Pancreas (tissue), 10 donors: ENCODE results near the gene RBP7. TPM values are rescaled to one million over a fixed set of nuclear protein-coding genes. Genes with fewer than 3 reads are reported as not detected.

ENCODE experiments used
- ATAC-seq, 4 donors: fragments of 200-7000 bp; cut with Tn5 transposase; one replicate each; pipeline versions ENCODE4 v1.8.0 to v1.9.1; 2020; ENCODE audit warnings: mild to moderate bottlenecking in 4 of 4, moderate library complexity in 4 of 4
- DNase-seq, 6 donors: peaks; one replicate each; pipeline ENCODE4 v3.0.0-alpha.2; 2020
- FAIRE-seq: peaks from 2 replicates; lab custom pipeline; 2012; peaks lifted over from hg19 to GRCh38; lab: Jason Lieb, UNC
- H3K27ac ChIP-seq, 4 donors: fragments of 200-600 bp; sonication (generic); 1 replicate in 3 of 4; 2 replicates in 1 of 4; pipeline versions ENCODE4 v1.5.0 to v1.8.0; 2020
- H3K27me3 ChIP-seq, 4 donors: fragments of 200-600 bp; one replicate each; pipeline ENCODE4 v1.8.0; 2021
- H3K36me3 ChIP-seq, 3 donors: fragments of 200-600 bp; sonication (generic) in 1 of 3; one replicate each; pipeline versions ENCODE4 v1.5.0 to v1.8.0; 2020 to 2021
- H3K4me1 ChIP-seq, 3 donors: fragments of 200-600 bp; one replicate each; pipeline ENCODE4 v1.8.0; 2021
- H3K4me3 ChIP-seq, 4 donors: fragments of 200-600 bp; sonication (generic) in 2 of 4; one replicate each; pipeline versions ENCODE4 v1.5.0 to v1.8.0; 2020 to 2021
- H3K9me3 ChIP-seq, 4 donors: fragments of 200-600 bp; one replicate each; pipeline ENCODE4 v1.8.0; 2021
- WGBS, 2 donors: extraction: QIAGEN DNeasy Blood & Tissue Kit; methylation state at CpG; one replicate each; pipeline ENCODE4 v1.1.7; 2013; 5-methylcytosine and 5-hydroxymethylcytosine counted together
- intact Hi-C, 3 donors: fragments of 100-400 bp; cut with DNase I; formaldehyde crosslinking; loops; one replicate each; pipeline versions ENCODE4 v1.11.1 to v1.14.2; 2022
- polyA plus RNA-seq, 2 donors: library from polyadenylated mRNA; stranded (reverse); fragments of 200-250 nt; gene quantifications; one replicate each; pipeline ENCODE4 v1.2.3, GENCODE V29; 2013
- total RNA-seq, 6 donors: library from RNA; stranded (reverse); fragmentation: NEBNext Ultra II Directional in 4 of 6; extraction: Animal tissue kit (Norgen Biotek cat#: 25700) in 4 of 6; gene quantifications; one replicate each; pipeline versions ENCODE4 v1.2.1 to v1.2.4, GENCODE V29; 2021 to 2023
- TF ChIP-seq, protein P1 (sequence below), 4 donors: fragments of 200-600 bp; sonication (generic) in 3 of 4; IDR thresholded peaks; one replicate each; pipeline versions ENCODE4 v1.5.0 to v1.8.0; 2021; ENCODE audit warnings: antibody characterized with exemption in 4 of 4
- donor health status: healthy with polysubstance abuse.
- donor health status: DM: no; HTN: no; CAD: no; lungs with moderate emphysema.
- donor health status: DM: no; HTN: no; CAD: no.
- donor health status: control.
- donor health status: control.
- donor health status: Bipolar disorder and iron deficiency.
- donor health status: DM: yes; HTN: yes; CAD: no.
- donor health status: DM: no; HTN: no; CAD: no.
- donor health status: DM: no; HTN: no; CAD: no.
- donor health status: DM: yes; HTN: yes; CAD: no.

The RBP7 gene
- total RNA-seq (1 to 10 TPM in 4 of 6 donors, under 1 TPM in 2; 0.76 to 3.5 (median 2.3) TPM), polyA plus RNA-seq (10 to 100 TPM in 1 of 2 donors, 1 to 10 TPM in 1; 7.7 to 17.4 TPM)

DNA sequence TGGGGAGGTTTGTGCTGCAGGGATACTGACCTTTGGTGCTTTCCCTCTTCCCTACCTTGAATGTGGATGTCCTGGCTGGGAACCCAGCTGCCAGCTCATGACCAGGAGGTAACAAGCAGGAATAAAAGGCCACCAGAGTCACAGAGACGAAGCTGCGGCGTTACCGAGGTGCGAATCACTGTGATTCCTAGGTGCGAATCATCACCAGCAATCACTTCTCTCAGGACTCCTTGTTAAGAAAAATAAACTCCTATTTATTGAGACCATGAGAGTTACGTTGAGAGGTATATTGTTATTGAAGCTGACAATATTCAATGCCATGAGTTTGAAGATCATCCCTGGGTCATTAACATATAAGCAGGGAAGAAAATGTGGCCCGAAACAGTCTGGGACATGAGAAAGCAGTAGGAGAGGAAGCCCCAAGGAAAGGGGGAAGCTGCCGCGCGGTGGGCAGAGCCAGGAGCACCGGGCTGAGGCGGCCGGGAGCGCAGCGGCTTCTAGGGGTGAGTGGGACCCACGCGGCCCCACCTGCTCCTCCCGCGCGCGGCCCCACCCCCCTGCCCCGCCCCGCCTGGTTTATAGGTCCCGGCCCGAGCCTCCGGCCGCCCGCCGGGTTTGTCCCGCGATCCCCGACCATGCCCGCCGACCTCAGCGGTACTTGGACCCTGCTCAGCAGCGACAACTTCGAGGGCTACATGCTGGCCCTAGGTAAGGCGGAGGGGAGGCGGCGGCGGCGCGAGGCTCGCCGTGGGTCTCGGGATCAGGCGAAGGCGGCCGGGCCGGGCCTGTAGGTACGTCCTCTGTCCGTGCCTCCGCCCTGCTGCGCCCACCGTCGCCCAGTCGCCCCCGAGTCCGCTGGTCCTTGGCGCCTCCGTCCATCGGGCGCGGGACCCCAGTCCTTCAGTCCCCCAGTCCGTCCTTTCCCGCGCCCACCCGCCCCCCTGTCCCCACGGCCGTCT lies at the start of gene RBP7:
Gene RBP7, plus strand, starts transcription at position 605 of the 959 bp plus-strand sequence. Its CDS starts 31 bp downstream, at position 636.
- intact Hi-C loops = no loop called here
- 8 to 11% methylated on average over 49 to 71 of the region's 71 CpGs for WGBS, 2 donors
- FAIRE-seq (no peak), ATAC-seq (peak; percentile 63 to 81 (median 70)), DNase-seq (peak; percentile 4 to 72 (median 26))
- Histone ChIP-seq H3K4me1 (no peaks in the 10 kb centered on the region), H3K4me3 (peak within 1 kb of the TSS; percentile 28 to 57 (median 42)), H3K9me3 (no peaks in the 10 kb centered on the region), H3K27ac (no peak within 1 kb of the TSS), H3K27me3 (peaks cover 0 to 3% (median 0%) of the 10 kb centered on the region in 4 donors), H3K36me3 (no peaks in the 10 kb centered on the region)
- TF ChIP-seq, protein P1, sequence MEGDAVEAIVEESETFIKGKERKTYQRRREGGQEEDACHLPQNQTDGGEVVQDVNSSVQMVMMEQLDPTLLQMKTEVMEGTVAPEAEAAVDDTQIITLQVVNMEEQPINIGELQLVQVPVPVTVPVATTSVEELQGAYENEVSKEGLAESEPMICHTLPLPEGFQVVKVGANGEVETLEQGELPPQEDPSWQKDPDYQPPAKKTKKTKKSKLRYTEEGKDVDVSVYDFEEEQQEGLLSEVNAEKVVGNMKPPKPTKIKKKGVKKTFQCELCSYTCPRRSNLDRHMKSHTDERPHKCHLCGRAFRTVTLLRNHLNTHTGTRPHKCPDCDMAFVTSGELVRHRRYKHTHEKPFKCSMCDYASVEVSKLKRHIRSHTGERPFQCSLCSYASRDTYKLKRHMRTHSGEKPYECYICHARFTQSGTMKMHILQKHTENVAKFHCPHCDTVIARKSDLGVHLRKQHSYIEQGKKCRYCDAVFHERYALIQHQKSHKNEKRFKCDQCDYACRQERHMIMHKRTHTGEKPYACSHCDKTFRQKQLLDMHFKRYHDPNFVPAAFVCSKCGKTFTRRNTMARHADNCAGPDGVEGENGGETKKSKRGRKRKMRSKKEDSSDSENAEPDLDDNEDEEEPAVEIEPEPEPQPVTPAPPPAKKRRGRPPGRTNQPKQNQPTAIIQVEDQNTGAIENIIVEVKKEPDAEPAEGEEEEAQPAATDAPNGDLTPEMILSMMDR (IDR thresholded peaks at IDR 0.05) = no peak

DNA sequence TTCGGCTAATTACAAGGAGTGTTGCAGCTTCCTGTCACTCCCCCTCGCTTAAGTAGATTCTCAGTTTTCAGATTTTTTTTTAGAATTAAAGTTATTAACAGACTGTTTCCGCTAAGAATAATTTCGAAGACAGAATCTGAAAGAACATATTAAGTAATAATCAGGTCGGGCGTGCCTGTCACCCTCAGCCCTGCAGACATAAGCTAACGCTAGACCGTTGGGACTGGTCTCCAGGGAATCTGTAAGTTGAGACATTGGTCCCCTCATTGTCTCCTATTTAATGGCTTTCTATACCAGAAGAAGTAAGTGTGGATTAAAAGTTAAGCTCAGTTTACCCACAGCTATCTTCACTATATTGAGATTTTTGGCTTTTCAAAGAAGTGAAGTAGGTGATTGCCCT lies 39.3 kb upstream of the RBP7 start:
- Histone ChIP-seq H3K27me3 (no peaks in the 10 kb centered on the region), H3K27ac (no peak overlapping the region), H3K4me1 (no peaks in the 10 kb centered on the region), H3K36me3 (no peaks in the 10 kb centered on the region), H3K4me3 (no peak overlapping the region), H3K9me3 (no peaks in the 10 kb centered on the region)
- intact Hi-C loops = no loop called here
- FAIRE-seq (no peak), DNase-seq (no peak), ATAC-seq (no peak)
- WGBS, 2 donors = 85 to 92% methylated on average over 8 of the region's 8 CpGs
- TF ChIP-seq, protein P1 (IDR thresholded peaks at IDR 0.05) = no peak

DNA sequence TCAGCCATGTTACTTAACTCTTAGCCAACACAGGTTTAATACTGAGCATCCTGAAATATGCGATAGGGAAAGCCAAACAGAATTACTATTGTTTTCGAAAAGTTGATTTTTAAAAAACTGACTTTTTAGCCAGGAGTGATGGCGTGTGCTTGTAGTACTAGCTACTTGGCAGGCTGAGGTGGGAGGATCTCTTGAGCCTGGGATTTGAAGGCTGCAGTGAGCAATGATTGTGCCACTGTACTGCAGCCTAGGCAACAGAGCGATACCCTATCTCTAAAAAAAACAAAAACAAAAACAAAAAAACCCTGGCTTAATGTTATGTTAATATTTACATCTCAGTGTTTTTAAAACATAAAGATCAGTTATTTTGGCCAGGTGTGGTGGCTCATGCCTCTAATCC lies 37.0 kb upstream of the RBP7 start:
- 83 to 89% methylated on average over 4 of the region's 4 CpGs for WGBS, 2 donors
- DNase-seq = no peak

DNA sequence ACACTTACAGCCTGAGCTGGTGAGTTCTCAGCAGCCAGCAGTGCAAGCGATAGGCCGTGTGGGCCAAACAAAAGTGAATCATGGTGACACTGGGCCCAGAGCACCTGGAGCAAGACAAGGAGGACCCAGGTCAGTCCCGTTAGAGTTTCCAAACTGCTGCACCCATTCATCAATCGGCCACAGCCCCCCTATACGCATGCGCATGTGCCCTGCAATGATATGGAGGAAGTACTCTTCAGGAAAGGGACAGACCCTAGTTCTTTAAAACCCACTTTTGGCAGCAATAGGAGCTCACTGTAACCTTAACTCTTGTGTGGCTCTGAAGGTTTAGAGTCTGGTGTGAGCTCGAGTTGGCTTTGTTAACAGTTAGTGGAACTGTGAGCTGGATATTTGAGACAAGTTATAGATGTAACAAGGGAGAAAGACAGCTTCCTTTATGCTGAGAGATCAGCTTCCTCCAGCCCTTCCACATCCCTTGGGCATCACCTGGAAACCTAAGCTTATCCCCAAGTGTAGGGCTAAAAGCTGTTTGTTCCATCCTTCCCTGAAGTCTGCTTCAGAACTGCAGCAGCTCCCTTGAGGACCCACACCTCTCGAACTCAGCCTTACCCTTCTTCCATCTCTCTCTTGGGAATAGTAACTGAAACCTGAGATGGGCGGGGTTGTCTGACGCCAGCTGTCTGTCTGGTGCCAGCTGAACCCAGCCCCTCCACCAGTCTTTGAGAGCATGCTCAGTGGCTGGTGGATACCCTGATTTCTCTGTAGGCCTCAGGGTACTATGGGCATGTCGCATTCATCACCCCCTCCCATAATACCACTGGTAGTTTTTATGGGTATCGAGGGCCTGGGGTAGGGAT lies 36.1 kb upstream of the RBP7 start:
- Histone ChIP-seq H3K36me3 (no peaks in the 10 kb centered on the region), H3K9me3 (no peaks in the 10 kb centered on the region), H3K27me3 (no peaks in the 10 kb centered on the region), H3K4me3 (no peak overlapping the region), H3K4me1 (no peaks in the 10 kb centered on the region), H3K27ac (no peak overlapping the region)
- FAIRE-seq (no peak), ATAC-seq (no peak), DNase-seq (no peak)
- intact Hi-C loops = no loop called here
- WGBS, 2 donors = 84 to 89% methylated on average over 12 of the region's 12 CpGs
- TF ChIP-seq, protein P1 (IDR thresholded peaks at IDR 0.05) = no peak

More for the DNA sequence above, 37.0 kb upstream of the RBP7 start:
- H3K9me3 ChIP-seq = no peaks in the 10 kb centered on the region
- no peaks in the 10 kb centered on the region for H3K27me3 ChIP-seq
- ATAC-seq = no peak
- H3K4me3 ChIP-seq = no peak overlapping the region
- intact Hi-C loops = no loop called here
- FAIRE-seq = no peak
- no peak overlapping the region for H3K27ac ChIP-seq
- TF ChIP-seq, protein P1 (IDR thresholded peaks at IDR 0.05) = no peak
- H3K4me1 ChIP-seq = no peaks in the 10 kb centered on the region
- H3K36me3 ChIP-seq = no peaks in the 10 kb centered on the region
